GM21529 (cell line): ENCODE data around the gene BUD23.
A peak's percentile ranks its signal among the peaks of the same experiment; 100 is the strongest.
"Not testable (repeated sequence)": the region's sequence is repeated elsewhere in the genome, so short reads cannot be mapped to it uniquely, and the experiment has no call there.

Source experiments
- ATAC-seq: cut with Tn5 transposase; IDR thresholded peaks from one replicate; pipeline ENCODE4 v1.9.1; 2021; ENCODE audit not compliant: unreplicated experiment

The BUD23 gene

DNA sequence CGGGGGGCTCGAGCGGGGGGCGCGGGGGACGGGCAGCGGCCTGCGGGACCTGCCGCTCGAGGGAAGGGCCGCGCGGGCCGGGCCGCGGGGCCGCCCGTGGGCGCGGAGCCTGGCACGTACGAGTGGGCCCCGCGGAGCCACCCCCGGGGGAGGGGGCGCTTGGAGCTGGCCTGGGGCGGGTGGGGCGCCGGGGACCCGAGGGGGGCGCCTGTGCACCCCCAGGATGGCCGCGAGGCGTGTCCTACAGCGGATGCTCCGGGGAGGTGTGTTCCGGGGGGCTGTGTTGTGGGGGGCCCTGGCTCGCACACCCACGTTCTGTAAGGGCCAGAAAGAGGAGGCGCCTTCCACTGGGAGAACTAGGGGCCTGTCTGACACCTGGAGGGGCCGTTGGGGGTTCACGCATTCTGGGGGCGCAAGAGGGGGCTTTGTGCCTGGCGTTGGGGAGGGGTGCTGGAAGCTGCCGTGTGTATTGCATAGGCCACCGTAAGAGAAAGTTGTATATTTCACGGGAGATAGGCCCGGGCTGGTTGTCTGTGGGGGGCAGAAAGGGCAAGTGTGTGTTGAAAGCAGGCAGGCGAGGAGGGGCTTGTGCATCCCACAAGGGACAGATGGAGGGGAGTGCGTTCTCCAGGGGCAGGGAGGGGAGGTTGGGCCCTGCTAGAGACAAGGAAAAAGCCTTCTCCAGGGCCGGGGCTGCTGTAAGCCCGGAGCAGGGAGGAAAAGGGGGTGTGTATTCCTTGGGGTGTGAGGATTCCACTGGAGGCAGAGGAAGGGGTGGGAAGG lies 15.1 kb upstream of the BUD23 start:
- peak; percentile 9 for ATAC-seq

DNA sequence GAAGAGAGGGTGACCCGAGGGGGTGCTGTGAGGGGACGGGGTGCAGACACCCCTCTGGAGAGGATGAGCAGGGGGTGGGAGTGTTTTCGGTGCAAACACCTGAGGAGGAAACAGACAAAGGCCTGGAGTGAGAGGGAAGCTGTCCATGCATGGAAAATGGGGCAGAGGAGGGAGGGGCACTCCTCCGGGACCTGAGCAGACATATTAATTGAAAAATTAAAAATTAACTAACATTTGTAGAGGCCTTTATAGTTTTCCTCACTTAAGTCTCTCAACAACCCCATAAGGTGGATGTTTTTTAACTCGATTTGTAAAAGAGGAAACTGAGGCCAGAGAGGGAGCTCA lies 14.5 kb upstream of the BUD23 start:
- no peak for ATAC-seq

- no peak for ATAC-seq
These were observed 14.1 kb upstream of the BUD23 start for GRCh38 chr7:73669288-73669701.

DNA sequence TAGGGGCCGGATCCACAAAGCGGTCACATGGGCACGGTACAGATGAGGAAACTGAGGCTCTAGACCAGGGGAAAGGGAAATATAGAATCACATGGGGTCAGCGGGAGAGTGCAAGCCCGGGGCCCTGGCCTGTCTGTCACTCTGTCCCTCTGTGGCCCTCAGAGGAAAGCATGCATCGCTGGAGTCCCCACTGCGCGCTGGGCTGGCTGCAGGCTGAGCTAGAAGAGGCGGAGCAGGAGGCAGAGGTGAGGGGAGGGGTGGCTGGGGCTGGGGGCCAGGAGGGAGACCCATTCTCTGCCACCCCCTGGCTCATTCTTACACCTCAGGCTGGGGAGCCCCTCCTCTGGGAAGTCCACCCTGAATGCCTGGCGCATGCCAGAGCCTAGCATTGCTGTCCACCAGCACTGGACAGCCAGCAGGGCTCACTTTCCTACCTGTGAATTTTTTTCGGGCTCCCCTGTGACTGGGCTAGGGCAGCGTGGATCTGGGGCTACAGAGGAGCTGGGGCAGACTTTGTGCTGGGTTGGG lies 13.5 kb upstream of the BUD23 start:
- no peak for ATAC-seq

- no peak for ATAC-seq
These were observed 12.1 kb upstream of the BUD23 start for GRCh38 chr7:73671322-73671661.

DNA sequence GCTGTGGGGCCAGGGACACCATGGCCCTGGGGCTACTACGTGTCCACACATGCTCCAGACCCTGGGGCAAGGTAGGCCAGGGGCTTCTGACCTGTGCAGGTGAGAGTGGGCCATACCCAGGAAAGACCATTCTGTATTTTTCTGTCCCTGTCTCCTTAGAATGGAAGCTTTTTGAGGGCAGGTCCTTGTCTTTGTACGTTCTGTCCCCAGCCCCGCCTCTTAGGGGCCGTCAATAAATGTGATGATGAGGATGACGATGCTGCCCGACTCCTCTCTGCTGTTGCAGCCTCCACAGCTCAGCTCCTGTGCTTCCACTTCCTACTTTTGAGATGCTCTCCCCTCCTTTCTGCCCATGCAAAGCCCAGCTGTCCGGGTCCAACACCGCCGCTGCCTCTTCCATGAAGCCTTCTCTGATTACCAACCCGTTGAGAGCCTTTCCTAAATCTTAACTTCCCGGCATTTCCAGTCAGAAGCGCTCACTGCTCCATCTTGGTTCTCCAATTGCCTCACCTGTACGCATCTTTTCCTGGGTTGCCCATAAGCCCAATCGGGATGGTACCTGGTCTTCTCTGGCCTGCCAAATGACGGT lies 11.4 kb upstream of the BUD23 start:
- no peak for ATAC-seq

DNA sequence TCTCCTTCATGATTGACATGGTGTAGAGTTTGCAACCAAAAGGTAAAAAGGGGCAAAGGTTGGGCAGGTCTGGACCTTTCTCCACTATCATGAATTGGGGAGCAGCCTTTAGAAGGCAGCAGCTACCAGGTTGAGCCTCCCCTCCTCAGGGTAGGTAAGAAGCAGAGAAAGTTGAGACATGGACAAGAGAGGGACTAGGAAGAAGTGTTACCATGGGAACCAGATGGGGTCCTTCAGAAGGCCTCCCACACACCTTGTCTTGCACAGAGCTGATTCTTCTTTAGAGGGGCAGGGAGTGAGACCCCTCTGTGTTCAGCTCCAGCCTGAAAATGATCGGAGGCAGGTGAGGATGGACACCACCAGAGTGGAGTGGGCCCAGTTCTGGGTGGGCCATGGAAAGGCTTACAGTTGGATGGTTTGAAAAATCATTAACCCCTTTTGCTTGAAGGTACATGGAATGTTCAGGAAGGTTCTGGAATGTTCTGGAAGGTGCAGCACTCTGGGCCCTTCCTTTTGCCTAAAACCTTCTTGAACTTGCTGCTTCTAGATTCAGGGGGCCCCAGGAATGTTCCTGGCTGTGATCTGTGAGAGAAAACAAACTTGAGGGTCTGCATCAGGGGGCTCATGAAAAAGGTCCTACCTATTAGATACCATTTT lies 8.8 kb upstream of the BUD23 start:
- ATAC-seq: no peak

DNA sequence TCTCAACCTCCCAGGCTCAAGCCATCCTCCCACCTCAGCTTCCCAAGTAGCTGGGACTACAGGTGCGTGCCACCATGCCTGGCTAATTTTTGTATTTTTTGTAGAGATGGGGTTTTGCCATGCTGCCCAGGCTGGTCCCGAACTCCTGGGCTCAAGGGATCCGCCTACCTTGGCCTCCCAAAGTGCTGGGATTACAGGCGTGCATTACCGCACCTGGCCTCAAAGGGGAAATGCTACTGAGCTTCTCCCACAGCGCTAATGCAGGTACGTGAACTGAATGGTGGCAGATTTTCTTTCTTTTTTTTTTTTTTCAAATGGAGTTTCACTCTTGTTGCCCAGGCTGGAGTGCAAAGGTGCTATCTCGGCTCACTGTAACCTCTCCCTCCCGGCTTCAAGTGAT lies 7.3 kb upstream of the BUD23 start:
- not testable (repeated sequence) for ATAC-seq

DNA sequence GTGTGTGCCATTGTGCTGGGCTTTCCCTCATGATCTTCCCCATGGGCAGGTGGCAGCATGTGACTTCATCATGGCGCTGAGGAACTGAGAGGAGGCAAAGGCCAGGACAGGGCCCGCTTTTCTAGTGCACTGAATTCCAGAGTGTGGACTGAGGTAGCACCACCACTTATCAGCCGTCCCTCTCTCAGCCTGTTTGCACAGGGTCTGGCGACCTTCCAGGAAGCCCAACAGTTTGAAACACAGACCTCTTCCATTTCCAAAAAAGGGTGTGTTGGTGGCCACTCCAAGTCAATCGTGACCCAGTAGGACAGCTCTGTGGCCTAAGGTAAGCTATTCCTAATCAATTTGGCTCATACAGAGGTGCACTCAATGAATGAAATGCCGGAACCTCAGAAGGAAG lies 4.5 kb upstream of the BUD23 start:
- ATAC-seq: no peak

- no peak for ATAC-seq
These were observed 3.7 kb upstream of the BUD23 start for GRCh38 chr7:73679709-73680108.

DNA sequence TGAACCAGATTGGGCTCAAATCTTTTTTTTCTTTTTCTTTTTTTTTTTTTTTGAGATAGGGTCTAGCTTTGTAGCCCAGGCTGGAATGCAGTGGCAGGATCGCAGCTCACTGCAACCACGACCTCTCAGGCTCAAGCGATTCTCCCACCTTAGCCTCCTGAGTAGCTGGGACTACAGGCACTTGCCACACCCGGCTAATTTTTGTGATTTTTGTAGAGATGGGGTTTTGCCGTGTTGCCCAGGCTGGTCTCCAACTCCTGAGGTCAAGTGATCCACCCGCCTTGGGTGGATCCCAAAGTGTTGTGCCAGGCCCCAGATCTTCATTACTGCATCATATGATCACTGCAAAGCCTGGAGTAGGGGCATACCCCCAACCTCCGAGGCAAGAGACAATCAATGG lies 2.9 kb upstream of the BUD23 start:
- ATAC-seq: no peak

DNA sequence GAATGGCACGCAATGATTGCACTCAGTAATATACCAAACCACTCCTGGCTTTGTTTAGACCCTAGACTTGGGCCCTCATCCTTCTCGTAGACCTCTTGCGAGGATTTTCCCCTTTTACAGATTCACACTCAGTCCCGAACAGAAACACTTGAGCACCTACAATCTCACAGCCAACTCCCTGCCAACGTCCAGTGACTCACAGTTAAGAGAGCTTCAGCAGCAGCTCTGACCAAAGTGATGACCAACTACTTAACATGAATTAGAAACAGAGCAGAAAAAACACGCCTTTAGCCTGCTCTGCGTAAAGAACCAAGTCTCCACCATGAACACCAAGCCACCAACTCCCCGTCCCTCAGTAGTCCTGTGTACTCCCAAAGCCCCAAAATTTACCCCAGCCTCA lies 2.4 kb upstream of the BUD23 start:
- no peak for ATAC-seq

DNA sequence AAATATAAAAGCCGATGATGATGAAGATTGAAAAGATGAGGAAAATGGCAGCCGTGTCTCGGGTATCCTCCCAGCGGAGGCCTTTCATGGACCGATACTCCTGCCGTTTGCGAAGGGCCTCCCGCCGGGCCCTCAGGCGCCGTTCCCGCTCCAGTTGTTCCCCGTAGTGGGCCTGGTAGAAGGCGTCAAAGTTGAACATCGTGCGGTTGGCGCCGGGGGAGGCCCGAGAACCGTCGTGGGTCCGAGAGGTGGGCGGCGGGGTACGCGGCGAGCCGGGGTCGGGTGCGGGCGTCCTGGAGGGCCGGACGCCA lies 697 bp upstream of the BUD23 start:
- peak; percentile 12 for ATAC-seq

DNA sequence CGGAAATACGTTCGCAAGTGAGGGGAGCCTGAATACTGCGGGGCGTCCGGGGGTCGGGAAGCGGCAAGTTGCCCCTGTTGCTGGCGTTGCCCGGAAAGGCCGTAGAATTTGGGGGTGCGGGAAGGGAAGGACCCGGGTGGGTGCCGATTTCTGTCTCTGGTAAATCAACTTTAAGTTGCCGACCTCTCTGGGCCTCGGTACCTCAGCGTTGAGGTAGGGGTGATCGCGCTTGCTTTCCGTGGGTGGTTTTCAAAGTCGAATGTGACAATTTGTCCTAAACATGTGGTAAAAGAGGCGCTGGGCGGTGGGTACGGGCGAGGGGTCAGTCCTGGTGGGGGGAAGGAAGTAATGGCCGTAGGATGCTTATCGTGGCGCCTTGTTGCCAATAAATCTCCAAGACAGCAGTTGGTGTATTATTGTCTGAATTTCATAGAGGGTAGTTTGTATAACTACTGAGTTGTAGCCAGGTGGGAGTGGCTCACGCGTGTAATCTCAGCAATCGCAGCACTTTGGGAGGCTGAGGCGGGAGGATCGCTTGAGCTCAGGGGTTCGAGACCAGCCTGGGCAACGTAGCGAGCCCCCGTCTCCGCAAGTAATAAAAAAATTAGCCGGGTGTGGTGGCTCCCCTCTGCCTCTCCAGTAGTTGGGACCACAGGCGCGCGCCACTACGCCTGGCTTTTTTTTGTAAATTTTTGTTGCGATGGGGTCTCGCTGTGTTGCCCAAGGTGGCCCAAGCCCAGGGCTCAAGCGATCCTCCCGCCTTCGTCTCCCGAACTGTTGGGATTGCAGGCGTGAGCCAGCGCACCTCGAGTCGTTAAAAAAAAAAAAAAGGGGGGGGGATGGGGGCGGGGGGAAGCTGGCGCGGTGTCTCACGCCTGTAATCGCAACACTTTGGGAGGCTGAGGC lies 644 bp downstream of the BUD23 start:
- ATAC-seq: peak; percentile 20

GRCh38 chr7:73685311-73685710 lies 1.9 kb downstream of the BUD23 start:
- no peak for ATAC-seq

GRCh38 chr7:73688288-73688687 lies 4.9 kb downstream of the BUD23 start:
- ATAC-seq: no peak

- ATAC-seq: no peak
These were observed 7.2 kb downstream of the BUD23 start for GRCh38 chr7:73690646-73691045.

DNA sequence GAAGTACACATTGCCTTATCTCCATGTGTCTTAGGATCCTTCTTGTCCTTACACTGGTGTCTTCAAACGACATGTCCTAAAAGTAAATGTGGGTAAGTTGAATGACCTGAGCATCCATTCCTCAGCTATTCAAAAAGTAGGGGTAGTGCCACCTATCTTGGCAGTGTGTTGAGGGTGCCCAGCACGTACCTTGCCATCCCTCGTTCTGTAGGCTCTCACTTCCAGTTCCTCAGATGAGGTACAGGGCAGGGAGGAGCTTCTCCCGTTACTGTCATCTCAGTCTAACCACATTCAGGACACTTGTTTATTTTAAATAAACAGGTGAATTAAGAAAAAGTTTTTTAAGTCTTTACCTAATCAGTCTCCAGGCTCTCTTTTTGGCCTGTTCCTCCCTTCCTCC lies 13.0 kb downstream of the BUD23 start:
- ATAC-seq: no peak

DNA sequence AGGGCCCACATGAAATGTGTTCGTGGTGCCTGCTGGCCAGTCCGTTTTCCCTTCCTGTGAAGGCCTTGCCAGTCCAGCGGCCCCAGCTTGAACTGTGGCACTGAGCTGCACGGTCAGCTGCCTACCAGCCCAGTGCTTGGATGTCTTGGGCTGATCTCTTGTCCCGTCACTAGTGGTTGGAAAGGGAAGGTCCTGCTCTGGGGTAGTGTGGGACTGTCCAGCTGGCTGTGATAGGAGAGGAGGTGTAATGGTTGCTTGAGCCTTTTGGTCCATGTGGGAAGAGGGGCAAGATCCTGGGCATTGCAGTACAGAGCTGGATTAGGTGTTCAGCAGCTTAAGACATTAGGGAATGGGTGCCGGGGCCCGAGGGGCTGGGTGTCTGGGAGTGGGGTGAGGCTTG lies 15.0 kb downstream of the BUD23 start:
- ATAC-seq: no peak

DNA sequence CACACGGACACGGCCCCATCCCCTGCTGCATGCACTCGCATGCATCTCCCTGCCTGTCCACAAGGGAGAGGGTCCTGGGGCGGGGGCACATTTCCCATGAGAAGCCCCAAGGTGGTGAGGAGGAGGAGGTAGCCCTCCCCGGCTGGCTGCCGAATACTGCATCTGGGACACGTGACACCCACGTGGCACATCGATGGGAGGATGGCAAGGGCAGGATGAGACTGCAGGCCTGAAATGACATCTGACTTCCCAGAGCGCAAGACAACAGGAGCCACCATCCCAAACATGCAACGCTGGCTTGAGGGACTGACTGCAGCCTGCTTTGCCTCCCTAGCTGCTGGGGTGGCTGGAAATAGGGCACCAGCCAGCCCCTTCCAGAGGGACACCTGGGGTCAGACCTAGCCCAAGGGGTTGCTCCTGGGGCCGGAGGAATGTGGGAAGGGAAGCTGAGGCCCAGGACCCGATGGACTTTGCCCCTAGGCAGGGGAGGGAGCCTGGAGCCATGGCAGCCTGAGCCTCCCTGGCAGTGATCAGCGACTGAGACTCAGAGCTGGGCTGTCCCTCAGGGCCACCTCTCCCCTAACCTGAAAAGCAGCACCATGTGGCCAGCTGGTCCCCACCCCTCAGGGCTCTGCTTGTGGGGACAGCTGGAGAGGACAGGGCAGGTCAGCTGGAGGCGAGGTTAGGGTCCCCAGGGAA lies 16.1 kb downstream of the BUD23 start:
- ATAC-seq: no peak

DNA sequence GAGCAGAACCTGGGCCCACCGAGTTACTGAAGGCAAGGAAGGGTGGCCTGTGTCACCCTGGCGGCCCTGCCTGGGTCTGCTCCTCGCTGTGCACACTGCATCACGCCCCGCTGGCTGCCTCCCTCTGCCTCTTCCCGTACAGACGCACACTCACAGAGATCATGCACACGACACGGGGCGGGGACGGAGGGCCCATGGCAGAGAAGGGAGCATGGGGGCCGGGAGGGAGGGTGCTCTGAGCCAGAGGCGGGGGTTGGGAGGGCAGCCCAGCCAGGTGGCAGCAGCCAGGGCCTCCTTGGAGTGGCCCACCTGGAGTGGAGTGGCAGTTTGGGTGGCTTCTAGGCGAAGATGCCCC lies 16.6 kb downstream of the BUD23 start:
- no peak for ATAC-seq
